HG02884 (cell line): Measurements from ENCODE around the gene FUBP1.
A peak's percentile ranks its signal among the peaks of the same experiment; 100 is the strongest.
"Not testable (repeated sequence)": the region's sequence is repeated elsewhere in the genome, so short reads cannot be mapped to it uniquely, and the experiment has no call there.

ENCODE experiments used
- ATAC-seq: cut with Tn5 transposase; IDR thresholded peaks from one replicate; pipeline ENCODE4 v1.9.1; 2021; ENCODE audit warnings: mild to moderate bottlenecking, moderate library complexity; ENCODE audit not compliant: unreplicated experiment

FUBP1 gene

GRCh38 chr1:77948841-77949424 is 29.9 kb downstream of the FUBP1 start:
- ATAC-seq = no peak

- ATAC-seq = no peak
Measured at GRCh38 chr1:77945345-77945744, 33.5 kb downstream of the FUBP1 start.

- ATAC-seq = no peak
Measured at GRCh38 chr1:77942400-77943140, 36.3 kb downstream of the FUBP1 start.

- no peak for ATAC-seq
Measured at GRCh38 chr1:77940921-77941570, 37.8 kb downstream of the FUBP1 start.

GRCh38 chr1:77938651-77939050 is 40.2 kb downstream of the FUBP1 start:
- no peak for ATAC-seq

- ATAC-seq = no peak
Measured at GRCh38 chr1:77929806-77930205, 49.1 kb downstream of the FUBP1 start.

- no peak for ATAC-seq
Measured at GRCh38 chr1:77927414-77927813, 51.5 kb downstream of the FUBP1 start.

GRCh38 chr1:77926561-77927357 is 52.1 kb downstream of the FUBP1 start:
- ATAC-seq = peak; percentile 53

GRCh38 chr1:77925956-77926355 is 52.9 kb downstream of the FUBP1 start:
- ATAC-seq = no peak

- no peak for ATAC-seq
Measured at GRCh38 chr1:77925518-77925917, 53.4 kb downstream of the FUBP1 start.

GRCh38 chr1:77918918-77919317 is 60.0 kb downstream of the FUBP1 start:
- ATAC-seq = not testable (repeated sequence)

- ATAC-seq = no peak
Measured at GRCh38 chr1:77910116-77910515, 68.8 kb downstream of the FUBP1 start.

- no peak for ATAC-seq
Measured at GRCh38 chr1:77906624-77907023, 72.2 kb downstream of the FUBP1 start.

GRCh38 chr1:77906019-77906545 is 72.8 kb downstream of the FUBP1 start:
- ATAC-seq = no peak

- no peak for ATAC-seq
Measured at GRCh38 chr1:77905603-77906002, 73.3 kb downstream of the FUBP1 start.

GRCh38 chr1:77900687-77901293 is 78.1 kb downstream of the FUBP1 start:
- peak; percentile 66 for ATAC-seq

GRCh38 chr1:77899647-77900320 is 79.1 kb downstream of the FUBP1 start:
- no peak for ATAC-seq
